ENCODE measurements around the gene DCC.

- no peak for TF ChIP-seq POLR2A (IDR thresholded peaks at IDR 0.05; ENCODE audit: low read length)
- TF ChIP-seq, protein P1, sequence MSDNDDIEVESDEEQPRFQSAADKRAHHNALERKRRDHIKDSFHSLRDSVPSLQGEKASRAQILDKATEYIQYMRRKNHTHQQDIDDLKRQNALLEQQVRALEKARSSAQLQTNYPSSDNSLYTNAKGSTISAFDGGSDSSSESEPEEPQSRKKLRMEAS (IDR thresholded peaks at IDR 0.05) = no peak
- TF ChIP-seq JUNB (IDR thresholded peaks at IDR 0.05) = no peak
- TF ChIP-seq, protein P2, sequence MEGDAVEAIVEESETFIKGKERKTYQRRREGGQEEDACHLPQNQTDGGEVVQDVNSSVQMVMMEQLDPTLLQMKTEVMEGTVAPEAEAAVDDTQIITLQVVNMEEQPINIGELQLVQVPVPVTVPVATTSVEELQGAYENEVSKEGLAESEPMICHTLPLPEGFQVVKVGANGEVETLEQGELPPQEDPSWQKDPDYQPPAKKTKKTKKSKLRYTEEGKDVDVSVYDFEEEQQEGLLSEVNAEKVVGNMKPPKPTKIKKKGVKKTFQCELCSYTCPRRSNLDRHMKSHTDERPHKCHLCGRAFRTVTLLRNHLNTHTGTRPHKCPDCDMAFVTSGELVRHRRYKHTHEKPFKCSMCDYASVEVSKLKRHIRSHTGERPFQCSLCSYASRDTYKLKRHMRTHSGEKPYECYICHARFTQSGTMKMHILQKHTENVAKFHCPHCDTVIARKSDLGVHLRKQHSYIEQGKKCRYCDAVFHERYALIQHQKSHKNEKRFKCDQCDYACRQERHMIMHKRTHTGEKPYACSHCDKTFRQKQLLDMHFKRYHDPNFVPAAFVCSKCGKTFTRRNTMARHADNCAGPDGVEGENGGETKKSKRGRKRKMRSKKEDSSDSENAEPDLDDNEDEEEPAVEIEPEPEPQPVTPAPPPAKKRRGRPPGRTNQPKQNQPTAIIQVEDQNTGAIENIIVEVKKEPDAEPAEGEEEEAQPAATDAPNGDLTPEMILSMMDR (IDR thresholded peaks at IDR 0.05) = no peak
- TF ChIP-seq USF2 (IDR thresholded peaks at IDR 0.05) = no peak
- TF ChIP-seq E2F6 (IDR thresholded peaks at IDR 0.05; ENCODE audit: borderline replicate concordance, low read depth) = no peak
- TF ChIP-seq, protein P3, sequence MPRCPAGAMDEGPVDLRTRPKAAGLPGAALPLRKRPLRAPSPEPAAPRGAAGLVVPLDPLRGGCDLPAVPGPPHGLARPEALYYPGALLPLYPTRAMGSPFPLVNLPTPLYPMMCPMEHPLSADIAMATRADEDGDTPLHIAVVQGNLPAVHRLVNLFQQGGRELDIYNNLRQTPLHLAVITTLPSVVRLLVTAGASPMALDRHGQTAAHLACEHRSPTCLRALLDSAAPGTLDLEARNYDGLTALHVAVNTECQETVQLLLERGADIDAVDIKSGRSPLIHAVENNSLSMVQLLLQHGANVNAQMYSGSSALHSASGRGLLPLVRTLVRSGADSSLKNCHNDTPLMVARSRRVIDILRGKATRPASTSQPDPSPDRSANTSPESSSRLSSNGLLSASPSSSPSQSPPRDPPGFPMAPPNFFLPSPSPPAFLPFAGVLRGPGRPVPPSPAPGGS (IDR thresholded peaks at IDR 0.05) = no peak
- no peak for TF ChIP-seq MAZ (IDR thresholded peaks at IDR 0.05; ENCODE audit: borderline replicate concordance, low read depth, low read length)
These were observed 29.3 kb upstream of the DCC start for GRCh38 chr18:52310651-52311050.

Measured in A549 (cell line).